ENCODE data around the gene ATP10B. TPM values are rescaled to one million over a fixed set of nuclear protein-coding genes. Genes with fewer than 3 reads are reported as not detected.

Gene ATP10B
- total and polyA plus RNA-seq, 2 of the 13 experiments (the other 11 are each of a cell fraction or from before 2014, with no cell fraction given): not detected

- intact Hi-C loops (cut with micrococcal nuclease; ENCODE audit: unreplicated experiment): no loop called here
- TF ChIP-seq ZBTB2 (CRISPR knock-in tag; IDR thresholded peaks at IDR 0.05; ENCODE audit: low read depth): no peak
- no peak for TF ChIP-seq KMT2A (CRISPR knock-in tag; IDR thresholded peaks at IDR 0.05)
- TF ChIP-seq CREB1 (IDR thresholded peaks at IDR 0.05): no peak
- TF ChIP-seq CREB1 (CRISPR knock-in tag; IDR thresholded peaks at IDR 0.05): no peak
- no peak for TF ChIP-seq ZNF530 (CRISPR knock-in tag; IDR thresholded peaks at IDR 0.05; ENCODE audit: low read depth)
- TF ChIP-seq NFRKB (IDR thresholded peaks at IDR 0.05): no peak
- no peak for TF ChIP-seq ZNF605 (CRISPR knock-in tag; IDR thresholded peaks at IDR 0.05)
- no peak for TF ChIP-seq HES4 (CRISPR knock-in tag; IDR thresholded peaks at IDR 0.05; ENCODE audit: borderline replicate concordance)
- TF ChIP-seq, protein P1, sequence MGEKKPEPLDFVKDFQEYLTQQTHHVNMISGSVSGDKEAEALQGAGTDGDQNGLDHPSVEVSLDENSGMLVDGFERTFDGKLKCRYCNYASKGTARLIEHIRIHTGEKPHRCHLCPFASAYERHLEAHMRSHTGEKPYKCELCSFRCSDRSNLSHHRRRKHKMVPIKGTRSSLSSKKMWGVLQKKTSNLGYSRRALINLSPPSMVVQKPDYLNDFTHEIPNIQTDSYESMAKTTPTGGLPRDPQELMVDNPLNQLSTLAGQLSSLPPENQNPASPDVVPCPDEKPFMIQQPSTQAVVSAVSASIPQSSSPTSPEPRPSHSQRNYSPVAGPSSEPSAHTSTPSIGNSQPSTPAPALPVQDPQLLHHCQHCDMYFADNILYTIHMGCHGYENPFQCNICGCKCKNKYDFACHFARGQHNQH (CRISPR knock-in tag; IDR thresholded peaks at IDR 0.05): no peak
- TF ChIP-seq MEF2D (CRISPR knock-in tag; IDR thresholded peaks at IDR 0.05): no peak
- no peak for TF ChIP-seq GTF2F1 (IDR thresholded peaks at IDR 0.05; ENCODE audit: low read length)
- TF ChIP-seq CBX2 (IDR thresholded peaks at IDR 0.05; ENCODE audit: low read depth, low read length): no peak
- no peak for TF ChIP-seq CBX2 (CRISPR knock-in tag; IDR thresholded peaks at IDR 0.05; ENCODE audit: low read depth)
- CTCF ChIA-PET (ENCODE audit: low intra/inter-chr PET ratio, low total read pairs): no interaction called here
- Histone ChIP-seq H4K20me1 (ENCODE audit: insufficient read depth, low read length) (no peaks in the 10 kb centered on the region), H3K9me3 (ENCODE audit: low read length) (no peaks in the 10 kb centered on the region), H3K4me2 (ENCODE audit: low read depth, low read length) (no peak overlapping the region), H3K9ac (ENCODE audit: insufficient read depth, low read depth, low read length) (no peak overlapping the region), H2AFZ (ENCODE audit: low read length) (no peak overlapping the region), H3K27me3 (ENCODE audit: control insufficient read depth in 1 of 2, insufficient read depth in 2 of 2, low read length in 2 of 2) (no peaks in the 10 kb centered on the region), H3K79me2 (ENCODE audit: insufficient read depth, low read length) (no peaks in the 10 kb centered on the region), H3K4me1 (ENCODE audit: insufficient read depth, low read length) (no peaks in the 10 kb centered on the region), H3K36me3 (replicated peaks in 1 of 2; ENCODE audit: control insufficient read depth in 1 of 2, insufficient read depth in 2 of 2, low read length in 2 of 2) (no peaks in the 10 kb centered on the region), H3K27ac (ENCODE audit: extremely low read length, insufficient read depth, low read length) (no peak overlapping the region), H3K4me3 (replicated peaks in 1 of 3; ENCODE audit: insufficient read depth in 1 of 3, low read depth in 2 of 3, low read length in 3 of 3) (no peak overlapping the region)
- FAIRE-seq (no peak), ATAC-seq (no peak), DNase-seq (ENCODE audit: low spot score) (no peak)
- in situ Hi-C loops (cut with HindIII; ENCODE audit: extremely low pct_ligation_motif_present, low pct_unique_long_range_greater_than_20kb): no loop called here
- 7% methylated on average over 4 of the region's 4 CpGs for WGBS (ENCODE audit: low lambda C conversion rate)
- BruUV-seq (replicated peaks): no TSS peak
- POLR2A ChIA-PET: no interaction called here
Measured at GRCh38 chr5:160548949-160549645, 302.9 kb downstream of the ATP10B start.
